HG02763 (cell line): ENCODE results near the gene RIN3.
A peak's percentile ranks its signal among the peaks of the same experiment; 100 is the strongest.

ENCODE experiments used
- ATAC-seq: cut with Tn5 transposase; IDR thresholded peaks from one replicate; pipeline ENCODE4 v1.9.1; 2021; ENCODE audit warnings: mild to moderate bottlenecking, moderate library complexity; ENCODE audit not compliant: unreplicated experiment

RIN3 gene

DNA sequence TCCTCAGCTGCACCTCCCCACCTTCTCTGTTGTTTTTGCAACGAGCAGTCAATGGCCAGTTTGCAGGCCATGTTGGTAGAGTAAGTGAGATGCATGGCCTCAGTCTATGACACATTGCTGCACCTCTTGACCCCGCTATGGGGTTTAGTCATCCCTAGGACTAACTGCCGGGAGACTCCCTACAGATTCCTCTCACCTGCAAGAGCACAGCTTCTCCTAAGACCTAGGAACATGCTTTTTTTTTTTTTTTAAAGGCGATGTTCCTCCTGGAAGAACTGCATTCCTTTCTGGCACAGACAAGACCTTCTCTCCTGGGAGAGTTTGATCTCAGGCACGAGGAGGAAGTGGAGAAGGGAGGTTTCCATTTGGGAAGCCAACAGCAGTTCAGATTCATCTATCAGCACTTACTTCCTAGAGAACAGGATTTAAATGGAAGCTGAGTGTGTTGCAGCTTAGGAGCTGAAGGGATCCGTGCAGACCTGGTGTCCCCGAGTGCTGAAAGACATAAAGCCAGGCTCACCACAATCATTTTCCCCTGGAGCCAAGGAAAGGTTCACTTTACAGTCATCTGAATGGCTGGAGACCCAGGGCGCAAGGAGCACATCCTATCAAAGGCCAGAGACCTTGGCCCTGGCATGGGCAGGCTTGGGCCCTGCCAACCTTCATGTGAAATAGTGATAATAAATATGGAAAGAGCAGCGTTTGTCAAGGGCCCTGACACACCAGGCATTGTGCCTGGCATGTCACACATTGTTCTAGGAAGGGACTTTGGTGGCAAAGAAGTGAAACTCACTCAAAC lies 130.8 kb downstream of the RIN3 start:
- no peak for ATAC-seq

DNA sequence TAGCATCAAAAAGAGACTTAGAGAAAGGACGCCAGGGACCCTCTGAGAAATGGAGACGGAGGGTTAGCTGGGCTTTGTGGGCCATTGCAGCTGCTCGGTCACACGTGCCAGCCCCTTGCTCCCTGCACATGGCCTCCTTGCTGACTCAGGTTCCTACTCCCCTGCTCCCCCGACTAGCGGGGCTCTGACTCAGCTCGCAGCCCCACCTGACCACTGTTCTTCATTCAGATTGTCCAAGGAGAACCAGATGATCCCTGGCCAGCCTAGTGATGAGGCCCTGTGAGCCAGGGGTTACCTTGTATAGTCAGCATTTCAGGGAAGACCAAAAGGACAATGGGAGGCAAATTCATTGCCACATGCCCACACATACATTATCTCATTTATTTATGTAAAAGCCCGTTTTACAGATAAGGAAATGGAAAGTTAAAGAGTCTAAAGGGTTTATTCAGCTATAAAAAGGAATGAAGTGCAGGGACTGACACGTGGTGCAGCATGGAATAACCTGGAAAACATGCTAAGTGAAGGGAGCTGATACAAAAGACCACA lies 131.5 kb downstream of the RIN3 start:
- ATAC-seq: no peak

DNA sequence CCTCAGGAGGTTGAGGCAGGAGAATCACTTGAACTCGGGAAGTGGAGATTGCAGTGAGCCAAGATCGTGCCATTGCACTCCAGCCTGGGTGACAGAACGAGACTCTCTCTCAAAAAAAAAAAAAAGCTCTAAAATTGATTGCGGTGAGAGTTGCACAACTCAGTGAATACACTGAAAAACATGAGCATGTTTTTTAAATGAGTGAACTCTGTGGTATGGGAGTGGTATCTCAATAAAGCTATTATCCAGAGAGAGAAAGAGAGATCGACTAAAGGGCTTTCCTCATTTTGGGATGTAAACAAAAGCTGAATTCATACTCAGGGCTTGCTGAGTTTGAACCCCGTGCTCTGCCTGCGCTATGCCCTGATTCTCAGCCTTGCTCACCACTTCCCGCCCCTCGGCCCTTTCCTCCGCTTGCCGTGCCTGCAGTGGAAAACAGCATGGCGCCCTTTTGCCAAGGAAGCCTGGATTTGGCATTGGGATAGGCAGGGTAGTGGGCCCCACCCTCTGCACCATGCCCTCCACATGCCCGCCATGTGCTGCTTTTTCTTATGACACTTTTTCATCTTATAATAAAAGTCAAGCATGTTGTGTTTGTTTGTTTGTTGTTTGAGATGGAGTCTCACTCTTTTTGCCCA lies 132.4 kb downstream of the RIN3 start:
- no peak for ATAC-seq

DNA sequence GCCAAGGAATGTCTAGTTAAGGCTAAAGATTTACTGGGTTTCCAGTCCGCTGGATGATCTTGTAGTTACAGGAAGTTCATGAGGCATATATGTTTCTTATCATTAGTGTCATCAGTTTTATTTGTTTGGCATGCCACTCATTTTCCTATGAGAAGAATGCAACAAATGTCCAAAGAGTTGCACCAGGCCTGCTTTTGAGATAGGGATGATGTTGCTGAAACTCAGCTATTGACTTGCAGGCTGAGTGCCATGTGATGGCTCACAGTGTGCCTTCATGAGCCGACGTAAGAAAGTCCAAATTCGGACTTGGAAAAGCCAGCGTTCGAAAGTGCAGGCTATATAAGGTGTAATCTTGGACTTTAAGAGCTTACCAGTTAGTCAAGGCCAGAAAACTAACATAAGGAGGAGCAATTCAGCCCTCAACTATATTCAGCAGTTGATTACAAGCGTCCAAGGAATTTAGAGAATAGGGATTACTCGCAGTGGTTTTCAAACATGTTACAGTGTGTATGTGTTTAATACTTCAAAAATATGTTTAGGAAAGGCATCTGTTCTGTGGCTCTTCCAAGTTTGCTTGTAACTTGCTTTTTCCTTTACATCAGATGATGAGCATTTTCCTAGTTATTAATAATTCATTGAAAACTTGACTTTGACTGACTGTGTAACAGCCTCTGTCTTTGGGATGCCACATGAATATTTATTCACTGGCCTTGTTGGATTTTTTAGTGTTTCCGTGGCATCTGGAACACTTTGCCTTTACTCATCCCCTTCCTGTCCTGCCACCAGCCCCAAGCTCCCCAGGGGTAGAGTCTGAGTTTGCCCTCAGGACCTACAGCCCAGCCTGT lies 133.6 kb downstream of the RIN3 start:
- ATAC-seq: no peak

DNA sequence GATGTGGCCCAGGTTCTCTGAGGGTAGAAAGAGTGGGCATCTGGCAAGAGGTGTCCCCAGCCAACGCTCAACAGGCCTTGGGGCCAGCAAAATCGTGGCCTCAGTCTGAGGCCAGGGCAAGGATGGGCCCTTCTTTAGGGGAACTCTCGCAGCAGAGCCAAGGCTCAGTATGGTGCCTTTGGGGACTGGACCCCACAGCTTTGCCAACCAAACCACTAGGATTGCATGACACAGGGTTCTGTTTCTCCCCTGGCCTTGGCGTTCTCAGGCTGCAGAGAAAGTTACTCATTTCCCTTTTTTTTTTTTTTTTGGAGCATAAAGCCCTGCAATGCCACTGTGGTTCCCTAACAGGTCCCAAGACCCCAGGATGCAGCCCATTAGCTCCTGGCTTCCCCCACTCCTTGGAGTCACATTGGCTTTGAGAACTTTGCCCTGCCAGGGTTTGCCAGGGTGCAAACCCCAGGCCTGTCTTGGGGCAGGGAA lies 134.3 kb downstream of the RIN3 start:
- ATAC-seq: no peak

DNA sequence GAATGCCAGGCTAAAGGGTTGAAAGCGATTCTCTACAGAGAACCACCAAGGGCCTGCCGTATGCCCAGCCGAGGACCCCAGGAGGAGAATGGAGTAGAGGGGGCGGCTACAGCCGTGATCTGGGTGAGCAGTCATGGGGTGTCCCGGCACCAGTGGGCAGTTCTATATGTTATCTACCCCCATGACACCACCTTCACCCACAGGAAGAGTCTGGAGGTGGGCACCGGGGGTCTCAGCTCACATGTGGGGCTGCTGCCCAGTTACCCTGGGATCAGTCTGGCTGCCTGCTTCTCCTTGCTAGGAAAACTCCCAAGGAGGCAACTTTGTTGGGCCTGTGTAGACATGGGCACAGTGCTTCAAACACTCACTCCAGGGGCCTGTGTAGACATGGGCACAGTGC lies 135.5 kb downstream of the RIN3 start:
- no peak for ATAC-seq

DNA sequence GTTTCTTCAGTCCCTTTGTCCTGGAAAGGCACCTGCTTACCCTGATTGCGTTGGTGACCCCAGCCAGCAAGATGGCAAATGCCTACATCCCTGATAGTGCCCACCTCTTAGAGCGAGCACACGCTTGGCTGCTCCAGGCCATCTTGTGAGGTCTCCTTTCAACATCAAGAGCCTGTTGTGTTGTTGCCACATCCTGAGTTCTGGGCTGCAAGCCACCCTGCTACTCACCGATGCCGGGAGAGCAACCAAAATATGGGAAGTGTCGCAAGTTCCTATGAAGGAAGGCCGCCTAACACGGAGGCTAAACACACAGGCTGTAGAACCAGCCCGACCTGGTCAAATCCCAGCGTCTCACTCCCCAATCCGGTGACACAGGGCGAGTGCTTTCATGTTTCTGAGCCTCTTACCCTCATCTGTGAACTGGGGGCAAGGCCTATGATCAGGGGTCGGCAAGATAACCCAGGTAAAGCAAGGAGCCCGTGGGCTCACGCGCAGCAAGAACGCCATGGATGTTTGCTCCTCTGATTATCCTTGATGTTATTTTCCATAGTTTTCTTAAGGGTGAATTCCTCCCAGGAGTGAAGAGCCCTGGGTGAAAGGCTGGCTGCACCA lies 136.5 kb downstream of the RIN3 start:
- no peak for ATAC-seq

DNA sequence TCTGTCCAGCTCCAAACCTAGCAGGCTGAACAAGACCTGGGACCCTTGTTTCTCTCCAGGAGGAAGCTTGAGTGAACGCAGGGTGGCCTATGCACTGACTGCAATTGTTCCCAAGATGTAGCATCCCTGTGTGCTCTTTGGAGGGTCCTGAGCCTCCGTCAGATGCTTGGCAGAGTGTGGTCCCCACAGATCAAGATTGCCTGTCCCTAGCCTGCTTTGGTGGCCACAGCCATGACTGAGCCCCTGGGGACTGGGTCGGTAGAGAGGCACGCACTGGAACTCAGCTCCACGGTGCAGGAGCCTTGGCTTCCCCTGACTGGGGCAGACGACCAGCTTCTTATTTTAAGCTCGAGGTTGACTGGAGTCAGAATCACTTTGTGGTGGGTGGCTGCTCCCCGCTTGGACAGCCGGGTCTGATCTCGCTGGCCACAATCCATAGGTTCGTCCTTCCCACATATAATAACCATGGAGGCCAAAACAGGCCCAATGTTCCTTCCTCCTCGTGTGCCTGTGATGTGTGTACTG lies 137.1 kb downstream of the RIN3 start:
- no peak for ATAC-seq

DNA sequence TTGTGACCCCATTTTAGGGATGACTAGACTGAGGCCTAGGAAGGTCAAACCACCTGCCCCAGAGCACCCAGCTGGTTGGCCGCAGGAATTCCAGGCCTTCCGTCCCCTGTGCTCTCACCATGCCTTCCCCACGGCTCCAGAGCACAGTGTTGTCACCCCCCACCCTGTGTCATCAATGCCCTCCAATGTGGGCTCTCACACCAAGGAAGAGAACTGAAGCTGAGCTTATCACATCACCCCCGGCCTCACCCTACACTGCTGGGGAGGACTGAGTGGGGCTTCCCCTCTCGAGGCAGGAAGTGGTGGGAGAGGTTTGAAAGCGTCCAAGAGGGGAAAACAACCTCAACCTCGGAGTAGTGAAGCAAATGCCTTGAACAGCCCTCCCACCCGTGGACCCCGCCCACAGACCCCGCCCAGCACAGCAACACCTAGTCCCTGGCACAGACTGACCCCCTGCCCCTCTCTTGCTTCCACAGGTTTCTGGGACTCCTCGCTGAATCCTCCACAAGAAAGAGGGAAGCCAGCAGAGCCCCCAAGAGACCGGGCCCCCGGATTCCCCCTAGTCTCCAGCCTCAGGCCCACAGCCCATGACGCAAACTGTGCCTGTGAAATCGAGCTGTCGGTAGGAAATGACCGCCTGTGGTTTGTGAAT lies 137.7 kb downstream of the RIN3 start:
- peak; percentile 62 for ATAC-seq

DNA sequence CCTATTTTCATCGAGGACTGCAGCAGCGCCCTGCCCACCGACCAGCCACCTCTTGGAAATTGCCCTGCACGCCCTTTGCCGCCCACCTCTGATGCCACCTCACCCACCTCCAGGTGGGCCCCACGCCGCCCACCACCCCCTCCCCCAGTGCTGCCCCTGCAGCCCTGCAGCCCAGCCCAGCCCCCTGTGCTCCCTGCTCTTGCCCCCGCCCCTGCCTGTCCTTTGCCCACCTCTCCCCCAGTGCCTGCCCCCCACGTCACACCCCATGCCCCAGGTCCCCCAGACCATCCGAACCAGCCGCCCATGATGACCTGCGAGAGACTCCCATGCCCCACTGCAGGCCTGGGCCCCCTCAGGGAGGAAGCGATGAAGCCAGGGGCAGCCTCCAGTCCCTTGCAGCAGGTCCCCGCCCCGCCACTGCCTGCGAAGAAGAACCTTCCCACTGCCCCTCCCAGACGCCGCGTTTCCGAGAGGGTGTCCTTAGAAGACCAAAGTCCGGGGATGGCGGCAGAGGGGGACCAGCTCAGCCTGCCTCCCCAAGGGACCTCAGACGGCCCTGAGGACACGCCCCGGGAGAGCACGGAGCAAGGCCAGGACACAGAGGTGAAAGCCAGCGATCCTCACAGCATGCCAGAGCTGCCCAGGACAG lies 138.3 kb downstream of the RIN3 start:
- ATAC-seq: no peak

DNA sequence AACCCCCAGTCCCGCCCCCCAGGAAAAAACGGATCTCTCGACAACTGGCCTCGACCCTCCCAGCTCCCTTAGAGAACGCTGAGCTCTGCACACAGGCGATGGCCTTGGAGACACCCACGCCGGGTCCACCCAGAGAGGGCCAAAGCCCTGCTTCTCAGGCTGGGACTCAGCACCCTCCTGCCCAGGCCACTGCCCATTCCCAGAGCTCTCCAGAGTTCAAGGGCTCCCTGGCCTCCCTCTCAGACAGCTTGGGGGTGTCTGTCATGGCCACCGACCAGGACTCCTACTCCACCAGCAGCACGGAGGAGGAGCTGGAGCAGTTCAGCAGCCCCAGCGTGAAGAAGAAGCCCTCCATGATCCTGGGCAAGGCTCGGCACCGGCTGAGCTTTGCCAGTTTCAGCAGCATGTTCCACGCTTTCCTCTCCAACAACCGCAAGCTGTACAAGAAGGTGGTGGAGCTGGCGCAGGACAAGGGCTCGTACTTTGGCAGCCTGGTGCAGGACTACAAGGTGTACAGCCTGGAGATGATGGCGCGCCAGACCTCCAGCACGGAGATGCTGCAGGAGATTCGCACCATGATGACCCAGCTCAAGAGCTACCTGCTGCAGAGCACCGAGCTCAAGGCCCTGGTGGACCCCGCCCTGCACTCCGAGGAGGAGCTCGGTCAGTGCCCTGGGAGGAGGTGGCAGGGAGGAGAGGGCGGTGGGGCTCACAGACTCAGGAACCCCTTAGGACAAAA lies 139.0 kb downstream of the RIN3 start:
- no peak for ATAC-seq

DNA sequence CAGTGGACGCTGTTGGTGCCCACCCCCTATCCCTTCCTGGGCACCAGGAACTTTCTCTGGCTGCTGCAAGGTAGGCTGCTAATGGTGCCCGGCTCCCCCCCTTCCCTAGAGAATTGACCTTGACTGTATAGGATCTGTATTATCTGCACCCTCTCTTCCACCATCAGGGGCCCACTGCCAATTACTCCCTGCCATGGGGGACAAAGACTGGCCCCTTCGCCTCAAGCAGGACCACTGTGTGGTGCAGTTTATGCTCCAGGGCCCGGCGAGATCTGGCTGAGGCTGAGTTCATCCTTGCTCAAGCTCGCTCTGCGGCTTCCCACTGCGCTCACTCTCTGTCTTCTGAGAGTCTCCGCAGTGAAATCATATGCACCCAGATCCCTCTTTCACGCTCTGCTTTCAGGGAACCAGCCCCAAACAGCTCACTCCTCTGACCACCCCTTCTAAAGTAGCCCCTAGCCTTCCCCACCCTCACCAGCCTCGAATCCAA lies 139.6 kb downstream of the RIN3 start:
- ATAC-seq: no peak

DNA sequence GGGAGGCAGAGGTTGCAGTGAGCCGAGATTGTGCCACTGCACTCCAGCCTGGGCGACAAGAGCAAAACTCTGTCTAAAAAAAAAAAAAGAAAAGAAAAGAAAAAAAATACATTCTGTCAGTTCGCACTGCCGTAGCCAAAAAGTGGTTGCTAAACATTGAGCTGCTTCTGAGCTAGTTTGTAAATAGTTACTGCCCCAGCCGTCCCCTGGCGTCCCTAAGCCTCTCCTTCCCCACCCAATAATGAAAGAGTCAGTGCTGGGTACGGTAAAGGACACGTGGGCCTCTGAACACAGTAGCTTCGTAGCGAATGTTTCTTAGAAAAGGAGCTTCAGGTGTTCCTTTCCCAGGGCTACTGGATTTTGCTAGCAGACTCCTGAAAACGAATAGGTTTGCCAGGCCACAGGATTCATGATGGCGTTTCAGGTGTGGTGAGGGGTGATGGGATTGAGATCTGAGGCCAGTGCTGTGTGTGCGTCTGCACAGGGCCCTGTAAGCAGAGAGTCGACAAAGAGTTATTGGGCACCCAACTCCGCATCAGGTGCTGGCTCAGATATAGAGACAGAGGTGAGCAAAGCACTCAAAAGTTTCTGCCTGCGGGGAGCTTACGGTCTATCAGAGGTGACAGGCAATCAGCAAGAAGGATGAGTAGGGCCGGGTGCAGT lies 140.8 kb downstream of the RIN3 start:
- no peak for ATAC-seq

DNA sequence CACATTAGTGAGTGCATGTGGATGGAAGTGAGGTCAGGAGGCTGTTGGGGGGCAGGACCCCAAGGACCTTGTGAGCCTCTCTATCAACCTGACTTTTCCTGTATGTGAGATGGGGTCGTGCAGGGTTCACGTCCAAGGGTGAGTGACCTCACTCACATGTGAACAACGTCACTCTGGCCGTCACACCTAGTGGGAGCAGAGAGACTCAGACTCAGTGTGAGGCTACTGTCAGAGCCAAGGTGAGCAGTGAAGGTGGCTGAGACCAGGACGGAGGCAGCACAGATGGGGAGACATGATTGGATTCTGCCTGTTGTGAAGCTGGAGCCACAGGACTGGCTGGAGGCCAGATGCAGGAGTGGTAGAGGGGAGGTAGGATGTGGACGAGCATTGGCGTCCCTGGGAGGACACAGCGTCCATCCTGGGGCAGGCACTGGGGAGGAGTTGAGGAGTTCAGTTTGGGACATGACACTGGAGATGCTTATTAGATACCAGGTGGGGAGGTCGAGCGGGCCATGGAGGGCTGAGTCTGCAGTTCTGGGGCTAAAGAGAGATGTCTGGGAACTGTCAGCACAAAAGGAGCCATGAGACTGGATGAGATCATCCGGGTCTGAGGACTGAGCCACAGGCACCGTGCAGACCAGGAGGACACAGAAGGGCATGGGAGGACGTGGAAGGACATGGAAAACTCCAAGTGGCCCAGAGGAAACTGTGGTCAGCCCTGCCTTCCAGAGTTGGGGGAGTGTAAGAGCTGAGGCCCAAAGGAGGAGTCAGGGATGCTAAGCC lies 142.0 kb downstream of the RIN3 start:
- no peak for ATAC-seq

DNA sequence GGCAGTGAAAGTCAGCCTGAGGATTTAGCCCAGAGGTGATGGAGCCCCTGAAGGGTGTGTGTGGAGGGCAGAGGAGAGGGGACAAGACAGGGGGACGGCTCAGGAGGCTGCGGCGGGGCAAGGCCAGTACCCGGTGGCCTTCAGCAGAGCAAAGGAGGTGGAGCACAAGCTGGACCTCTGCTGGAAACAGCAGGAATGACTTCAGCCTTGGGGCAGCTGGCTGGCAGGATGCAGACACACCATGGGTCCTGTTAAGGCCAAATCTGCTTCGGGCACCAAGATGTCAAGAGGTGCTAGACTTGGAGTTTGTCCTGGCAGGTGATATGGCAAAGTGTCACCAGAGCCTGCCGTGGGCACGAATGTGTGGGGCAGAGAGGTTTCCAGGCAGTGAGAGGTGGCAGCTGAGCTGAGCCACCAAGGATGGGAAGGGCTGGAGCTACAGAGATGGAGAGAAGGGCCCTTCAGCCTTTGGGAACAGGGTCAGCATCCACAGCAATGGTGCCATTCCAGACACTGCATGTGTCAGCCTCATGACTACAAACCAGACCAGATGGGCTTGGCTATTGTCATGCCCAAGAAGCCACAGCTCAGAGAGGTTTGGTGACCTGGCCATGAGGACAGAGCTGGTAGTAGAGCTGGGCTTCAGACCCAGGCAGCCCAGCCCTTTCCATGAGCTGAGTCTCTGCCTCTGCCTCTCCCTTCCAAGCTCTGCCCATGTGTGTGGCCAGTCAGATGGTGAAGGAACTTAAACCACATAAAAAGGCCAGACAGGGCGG lies 142.9 kb downstream of the RIN3 start:
- no peak for ATAC-seq

DNA sequence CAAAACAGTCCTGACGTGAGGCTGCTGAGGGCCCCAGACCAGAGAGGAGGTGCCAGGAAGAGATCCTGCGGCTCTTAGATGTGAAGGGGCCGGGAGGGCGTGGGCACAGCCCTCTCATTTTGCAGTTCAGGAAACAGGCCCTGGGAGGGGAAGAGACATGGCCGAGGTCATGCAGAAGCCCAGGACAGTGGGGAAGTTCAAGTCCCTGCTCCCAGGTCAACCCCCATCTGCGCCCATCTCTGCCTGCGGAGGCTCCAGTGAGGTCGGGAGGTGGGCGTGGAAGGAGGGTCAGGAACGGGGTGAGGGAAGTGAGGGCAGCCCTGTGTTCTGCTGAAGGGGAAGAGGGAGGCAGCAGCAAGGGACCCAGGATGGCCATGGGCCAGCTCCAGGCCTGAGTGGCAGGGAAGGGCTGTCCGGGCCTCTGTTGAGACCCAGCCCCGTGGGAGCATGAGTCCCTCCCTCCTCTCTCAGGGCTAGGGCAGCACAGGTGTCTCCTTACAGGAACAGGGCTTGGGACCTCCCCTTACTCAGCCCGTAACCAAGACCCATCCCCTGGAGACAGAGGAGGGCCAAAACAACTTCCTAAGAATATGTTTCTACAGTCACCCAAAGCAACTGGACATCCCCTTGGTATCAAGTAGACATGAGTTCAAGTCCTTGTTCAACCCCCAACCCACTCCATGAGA lies 144.0 kb downstream of the RIN3 start:
- no peak for ATAC-seq
